AG09309 (cell line): ENCODE measurements around the gene LCP2.

Experiments
- DNase-seq: peaks from one replicate; pipeline ENCODE4 v3.0.0-alpha.2; 2010; ENCODE audit warnings: low read depth
- H3K4me3 ChIP-seq: 2 replicates; pipeline ENCODE4 v1.5.1; 2011; ENCODE audit warnings: mild to moderate bottlenecking, low read depth, low read length, moderate library complexity; ENCODE audit not compliant: control insufficient read depth
- CTCF ChIP-seq: IDR thresholded peaks from 2 replicates; pipeline ENCODE4 v1.5.1; 2011; ENCODE audit warnings: mild to moderate bottlenecking, low read depth, low read length, inconsistent platforms; ENCODE audit not compliant: insufficient read depth, control insufficient read depth; ENCODE audit errors: missing control alignments

The LCP2 gene

GRCh38 chr5:170280011-170280493, 17.5 kb downstream of the LCP2 start:
- no peak for DNase-seq
- no peak overlapping the region for H3K4me3 ChIP-seq
- TF ChIP-seq CTCF: no peak

GRCh38 chr5:170279459-170279817, 18.1 kb downstream of the LCP2 start:
- no peak for TF ChIP-seq CTCF
- H3K4me3 ChIP-seq: no peak overlapping the region
- no peak for DNase-seq

- DNase-seq: no peak
- H3K4me3 ChIP-seq: no peak overlapping the region
- TF ChIP-seq CTCF: no peak
Measured at GRCh38 chr5:170278611-170279458, 18.7 kb downstream of the LCP2 start.

- DNase-seq: no peak
- H3K4me3 ChIP-seq: no peak overlapping the region
- no peak for TF ChIP-seq CTCF
Measured at GRCh38 chr5:170277867-170278281, 19.7 kb downstream of the LCP2 start.

GRCh38 chr5:170276140-170276539, 21.4 kb downstream of the LCP2 start:
- no peak for DNase-seq
- no peak for TF ChIP-seq CTCF
- H3K4me3 ChIP-seq: no peak overlapping the region

GRCh38 chr5:170275376-170275994, 22.1 kb downstream of the LCP2 start:
- H3K4me3 ChIP-seq: no peak overlapping the region
- DNase-seq: no peak
- no peak for TF ChIP-seq CTCF
